Measurements from ENCODE around the gene EFNB3.

GRCh38 chr17:7701681-7702080 is 3.3 kb upstream of the EFNB3 start:
- TF ChIP-seq CTCF (IDR thresholded peaks at IDR 0.05) (no peak), POLR2A (IDR thresholded peaks at IDR 0.05) (no peak)
